HEK293 (cell line): ENCODE results near the gene PRMT5.
A peak's percentile ranks its signal among the peaks of the same experiment; 100 is the strongest.

Experiments used
- CTCF ChIA-PET: fragments of 350-600 bp; formaldehyde crosslinking; extraction: SDS; loops from one replicate; lab custom pipeline; 2021; ENCODE audit warnings: antibody characterized with exemption; lab: Yijun Ruan, JAX
- POLR2A ChIA-PET: fragments of 300-600 bp; formaldehyde crosslinking; extraction: SDS; loops from one replicate; lab custom pipeline; 2020; ENCODE audit warnings: antibody characterized with exemption, inconsistent platforms; lab: Yijun Ruan, JAX
- H3K27ac ChIP-seq: fragments of 200-500 bp; sonication (Bioruptor generic); 2 replicates; pipeline ENCODE4 v1.5.1; 2014; ENCODE audit warnings: low read depth, low read length, control low read depth, inconsistent platforms; ENCODE audit errors: extremely low read depth
- H3K36me3 ChIP-seq, 2 experiments: fragments of 200-500 bp in 1 of 2; sonication (Bioruptor generic) in 1 of 2; 1 replicate in 1 of 2; 2 replicates in 1 of 2; pipeline ENCODE4 v1.5.1; 2014 to 2017; ENCODE audit warnings: inconsistent platforms in 2 of 2, low read length in 2 of 2; ENCODE audit not compliant: control insufficient read depth in 2 of 2, insufficient read depth in 1 of 2
- H3K4me1 ChIP-seq: fragments of 200-500 bp; sonication (Bioruptor generic); 2 replicates; pipeline ENCODE4 v1.5.1; 2014; ENCODE audit warnings: mild to moderate bottlenecking, low read length, inconsistent platforms; ENCODE audit not compliant: control insufficient read depth, insufficient read depth
- H3K4me3 ChIP-seq: 2 replicates; pipeline ENCODE4 v1.5.1; 2011; ENCODE audit warnings: low read depth, mild to moderate bottlenecking, control low read depth, low read length, moderate library complexity
- H3K9me3 ChIP-seq: fragments of 200-500 bp; sonication (Bioruptor generic); 2 replicates; pipeline ENCODE4 v1.5.1; 2014; ENCODE audit warnings: low read depth, low read length, inconsistent platforms; ENCODE audit not compliant: control insufficient read depth, insufficient read depth
- HOXA7 ChIP-seq: sonication (generic); formaldehyde crosslinking; IDR thresholded peaks from 2 replicates; pipeline ENCODE4 v1.8.1; 2022; ENCODE audit warnings: missing genetic modification reagents, borderline replicate concordance
- HOXD13 ChIP-seq: sonication (generic); formaldehyde crosslinking; IDR thresholded peaks from 2 replicates; pipeline ENCODE4 v1.8.0; 2022; ENCODE audit warnings: missing genetic modification reagents, borderline replicate concordance
- KLF16 ChIP-seq: fragments of 450-650 bp; formaldehyde crosslinking; IDR thresholded peaks from 2 replicates; pipeline ENCODE4 v1.5.1; 2017; ENCODE audit warnings: missing biosample characterization, missing genetic modification characterization
- KLF8 ChIP-seq: fragments of 450-650 bp; formaldehyde crosslinking; IDR thresholded peaks from 2 replicates; pipeline ENCODE4 v1.5.1; 2016; ENCODE audit warnings: missing biosample characterization, missing genetic modification characterization
- YY2 ChIP-seq: fragments of 450-650 bp; formaldehyde crosslinking; IDR thresholded peaks from 2 replicates; pipeline ENCODE4 v1.5.1; 2016; ENCODE audit warnings: missing biosample characterization, missing genetic modification characterization
- ZBTB20 ChIP-seq: fragments of 450-650 bp; formaldehyde crosslinking; IDR thresholded peaks from 2 replicates; pipeline ENCODE4 v1.5.1; 2016; ENCODE audit warnings: missing biosample characterization, missing genetic modification characterization
- ZBTB8A ChIP-seq: fragments of 450-650 bp; formaldehyde crosslinking; IDR thresholded peaks from 2 replicates; pipeline ENCODE4 v1.5.1; 2016; ENCODE audit warnings: missing biosample characterization, missing genetic modification characterization
- ZNF121 ChIP-seq: fragments of 450-650 bp; formaldehyde crosslinking; IDR thresholded peaks from 2 replicates; pipeline ENCODE4 v1.5.1; 2016; ENCODE audit warnings: missing biosample characterization, missing genetic modification characterization
- ZNF157 ChIP-seq: fragments of 450-650 bp; formaldehyde crosslinking; IDR thresholded peaks from 2 replicates; pipeline ENCODE4 v1.5.1; 2016; ENCODE audit warnings: missing biosample characterization, missing genetic modification characterization
- ZNF184 ChIP-seq: fragments of 450-650 bp; IDR thresholded peaks from 2 replicates; pipeline ENCODE4 v1.5.1; 2018; ENCODE audit warnings: missing biosample characterization, mild to moderate bottlenecking, missing genetic modification characterization
- ZNF24 ChIP-seq: fragments of 450-650 bp; formaldehyde crosslinking; IDR thresholded peaks from 2 replicates; pipeline ENCODE4 v1.5.1; 2016; ENCODE audit warnings: missing biosample characterization, missing genetic modification characterization
- ZNF335 ChIP-seq: fragments of 450-650 bp; formaldehyde crosslinking; conservative IDR thresholded peaks from 2 replicates; pipeline ENCODE4 v1.5.1; 2016; ENCODE audit warnings: missing biosample characterization, missing genetic modification characterization
- ZNF416 ChIP-seq: fragments of 450-650 bp; formaldehyde crosslinking; IDR thresholded peaks from 2 replicates; pipeline ENCODE4 v1.5.1; 2016; ENCODE audit warnings: missing biosample characterization, missing genetic modification characterization
- ZNF530 ChIP-seq: fragments of 450-650 bp; formaldehyde crosslinking; IDR thresholded peaks from 2 replicates; pipeline ENCODE4 v1.5.1; 2016; ENCODE audit warnings: low read depth, missing biosample characterization, missing genetic modification characterization
- ZNF544 ChIP-seq: fragments of 450-650 bp; formaldehyde crosslinking; IDR thresholded peaks from 2 replicates; pipeline ENCODE4 v1.5.0; 2017; ENCODE audit warnings: missing biosample characterization, missing genetic modification characterization
- ZNF610 ChIP-seq: fragments of 450-650 bp; formaldehyde crosslinking; IDR thresholded peaks from 2 replicates; pipeline ENCODE4 v1.5.1; 2016; ENCODE audit warnings: missing biosample characterization, missing genetic modification characterization, borderline replicate concordance
- ZNF623 ChIP-seq: fragments of 450-650 bp; formaldehyde crosslinking; IDR thresholded peaks from 2 replicates; pipeline ENCODE4 v1.5.1; 2016; ENCODE audit warnings: missing biosample characterization, missing genetic modification characterization
- ZNF629 ChIP-seq: fragments of 450-650 bp; formaldehyde crosslinking; IDR thresholded peaks from 2 replicates; pipeline ENCODE4 v1.5.1; 2017; ENCODE audit warnings: missing biosample characterization, missing genetic modification characterization
- ZSCAN16 ChIP-seq: fragments of 450-650 bp; formaldehyde crosslinking; IDR thresholded peaks from 2 replicates; pipeline ENCODE4 v1.5.1; 2016; ENCODE audit warnings: missing biosample characterization, missing genetic modification characterization
- ZXDB ChIP-seq: fragments of 450-650 bp; formaldehyde crosslinking; IDR thresholded peaks from 2 replicates; pipeline ENCODE4 v1.5.1; 2016; ENCODE audit warnings: missing biosample characterization, missing genetic modification characterization
- TF ChIP-seq, protein P1 (sequence below): fragments of 450-650 bp; formaldehyde crosslinking; IDR thresholded peaks from 2 replicates; pipeline ENCODE4 v1.5.1; 2016; ENCODE audit warnings: missing biosample characterization, missing genetic modification characterization
- TF ChIP-seq, protein P2 (sequence below): fragments of 450-650 bp; IDR thresholded peaks from 2 replicates; pipeline ENCODE4 v1.5.1; 2018; ENCODE audit warnings: missing biosample characterization, mild to moderate bottlenecking, missing genetic modification characterization
- TF ChIP-seq, protein P3 (sequence below): fragments of 450-650 bp; formaldehyde crosslinking; IDR thresholded peaks from 2 replicates; pipeline ENCODE4 v1.5.1; 2017; ENCODE audit warnings: missing biosample characterization, mild to moderate bottlenecking, missing genetic modification characterization, moderate library complexity
- TF ChIP-seq, protein P4 (sequence below): fragments of 450-650 bp; formaldehyde crosslinking; IDR thresholded peaks from 2 replicates; pipeline ENCODE4 v1.5.1; 2016; ENCODE audit warnings: missing biosample characterization, missing genetic modification characterization
- TF ChIP-seq, protein P5 (sequence below): fragments of 450-650 bp; formaldehyde crosslinking; IDR thresholded peaks from 2 replicates; pipeline ENCODE4 v1.5.1; 2016; ENCODE audit warnings: missing biosample characterization, missing genetic modification characterization, low read depth
- TF ChIP-seq, protein P6 (sequence below): fragments of 450-650 bp; formaldehyde crosslinking; conservative IDR thresholded peaks from 2 replicates; pipeline ENCODE4 v1.5.1; 2016; ENCODE audit warnings: low read depth, missing biosample characterization, missing genetic modification characterization

The PRMT5 gene

DNA sequence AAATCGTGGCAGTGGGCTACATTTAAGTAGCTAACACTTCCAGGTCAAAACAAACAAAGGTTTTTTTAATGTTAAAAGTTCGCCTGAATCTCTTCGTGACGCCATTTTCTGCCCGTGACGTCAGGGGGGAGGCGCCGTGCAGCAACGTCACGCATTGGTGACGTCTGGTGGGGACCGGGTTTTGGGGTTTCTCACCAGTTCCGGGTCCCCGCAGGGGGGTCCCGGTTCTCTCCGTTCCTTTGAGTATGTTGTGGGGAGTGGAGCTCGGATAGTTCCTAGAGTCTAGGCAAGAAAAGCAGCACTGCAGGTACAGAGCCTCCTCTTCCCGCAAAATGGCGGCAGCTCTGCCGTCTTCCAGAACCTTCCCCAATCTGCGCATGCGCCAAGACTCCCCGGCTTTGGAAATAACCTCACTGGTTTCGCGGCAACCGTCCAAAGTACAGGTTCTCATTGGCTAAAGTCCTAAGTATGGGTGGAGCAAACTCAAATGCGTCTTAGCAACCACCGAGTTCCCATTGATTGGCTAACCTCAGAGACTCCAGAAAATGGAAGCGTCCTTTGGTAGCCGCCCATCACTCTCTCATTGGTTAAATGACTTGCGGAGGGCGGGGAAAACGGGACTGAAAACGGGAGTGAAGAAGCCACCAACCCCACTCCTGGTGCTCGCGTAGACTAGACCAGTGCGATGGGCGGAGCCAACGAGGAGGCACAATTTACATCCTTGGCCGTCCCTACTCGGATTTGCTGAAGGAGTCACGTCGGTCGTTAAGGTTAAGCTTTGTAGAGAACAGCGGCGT is 10.2 kb downstream of the PRMT5 start, which contains the start of gene RBM23 (continued):
- TF ChIP-seq ZNF610 (tag by site-specific recombination) (peak; percentile 74; the same call in 1 of the 2 replicates), KLF16 (tag by site-specific recombination) (peak; percentile 63; the same call in 1 of the 2 replicates), ZNF530 (tag by site-specific recombination) (no peak), ZNF335 (peak; percentile 50; the same call in 1 of the 2 replicates), ZBTB8A (tag by site-specific recombination) (peak; percentile 44), ZNF157 (tag by site-specific recombination) (no peak), YY2 (tag by site-specific recombination) (peak; percentile 76), KLF8 (tag by site-specific recombination) (peak; percentile 71; the same call in 1 of the 2 replicates), ZNF544 (tag by site-specific recombination) (no peak), HOXA7 (CRISPR knock-in tag) (no peak), ZNF24 (tag by site-specific recombination) (0 out of 2 replicates have a peak, but pooled peaks have one; percentile 50), ZNF629 (tag by site-specific recombination) (peak; percentile 100), ZNF184 (tag by site-specific recombination) (peak; percentile 83; the same call in 1 of the 2 replicates)
- TF ChIP-seq, protein P1, sequence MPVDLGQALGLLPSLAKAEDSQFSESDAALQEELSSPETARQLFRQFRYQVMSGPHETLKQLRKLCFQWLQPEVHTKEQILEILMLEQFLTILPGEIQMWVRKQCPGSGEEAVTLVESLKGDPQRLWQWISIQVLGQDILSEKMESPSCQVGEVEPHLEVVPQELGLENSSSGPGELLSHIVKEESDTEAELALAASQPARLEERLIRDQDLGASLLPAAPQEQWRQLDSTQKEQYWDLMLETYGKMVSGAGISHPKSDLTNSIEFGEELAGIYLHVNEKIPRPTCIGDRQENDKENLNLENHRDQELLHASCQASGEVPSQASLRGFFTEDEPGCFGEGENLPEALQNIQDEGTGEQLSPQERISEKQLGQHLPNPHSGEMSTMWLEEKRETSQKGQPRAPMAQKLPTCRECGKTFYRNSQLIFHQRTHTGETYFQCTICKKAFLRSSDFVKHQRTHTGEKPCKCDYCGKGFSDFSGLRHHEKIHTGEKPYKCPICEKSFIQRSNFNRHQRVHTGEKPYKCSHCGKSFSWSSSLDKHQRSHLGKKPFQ = no peak
- TF ChIP-seq, protein P2, sequence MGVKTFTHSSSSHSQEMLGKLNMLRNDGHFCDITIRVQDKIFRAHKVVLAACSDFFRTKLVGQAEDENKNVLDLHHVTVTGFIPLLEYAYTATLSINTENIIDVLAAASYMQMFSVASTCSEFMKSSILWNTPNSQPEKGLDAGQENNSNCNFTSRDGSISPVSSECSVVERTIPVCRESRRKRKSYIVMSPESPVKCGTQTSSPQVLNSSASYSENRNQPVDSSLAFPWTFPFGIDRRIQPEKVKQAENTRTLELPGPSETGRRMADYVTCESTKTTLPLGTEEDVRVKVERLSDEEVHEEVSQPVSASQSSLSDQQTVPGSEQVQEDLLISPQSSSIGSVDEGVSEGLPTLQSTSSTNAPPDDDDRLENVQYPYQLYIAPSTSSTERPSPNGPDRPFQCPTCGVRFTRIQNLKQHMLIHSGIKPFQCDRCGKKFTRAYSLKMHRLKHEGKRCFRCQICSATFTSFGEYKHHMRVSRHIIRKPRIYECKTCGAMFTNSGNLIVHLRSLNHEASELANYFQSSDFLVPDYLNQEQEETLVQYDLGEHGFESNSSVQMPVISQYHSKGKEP = no peak
- TF ChIP-seq, protein P3, sequence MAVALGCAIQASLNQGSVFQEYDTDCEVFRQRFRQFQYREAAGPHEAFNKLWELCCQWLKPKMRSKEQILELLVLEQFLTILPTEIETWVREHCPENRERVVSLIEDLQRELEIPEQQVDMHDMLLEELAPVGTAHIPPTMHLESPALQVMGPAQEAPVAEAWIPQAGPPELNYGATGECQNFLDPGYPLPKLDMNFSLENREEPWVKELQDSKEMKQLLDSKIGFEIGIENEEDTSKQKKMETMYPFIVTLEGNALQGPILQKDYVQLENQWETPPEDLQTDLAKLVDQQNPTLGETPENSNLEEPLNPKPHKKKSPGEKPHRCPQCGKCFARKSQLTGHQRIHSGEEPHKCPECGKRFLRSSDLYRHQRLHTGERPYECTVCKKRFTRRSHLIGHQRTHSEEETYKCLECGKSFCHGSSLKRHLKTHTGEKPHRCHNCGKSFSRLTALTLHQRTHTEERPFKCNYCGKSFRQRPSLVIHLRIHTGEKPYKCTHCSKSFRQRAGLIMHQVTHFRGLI = peak; percentile 28; the same call in 1 of the 2 replicates
- TF ChIP-seq, protein P4, sequence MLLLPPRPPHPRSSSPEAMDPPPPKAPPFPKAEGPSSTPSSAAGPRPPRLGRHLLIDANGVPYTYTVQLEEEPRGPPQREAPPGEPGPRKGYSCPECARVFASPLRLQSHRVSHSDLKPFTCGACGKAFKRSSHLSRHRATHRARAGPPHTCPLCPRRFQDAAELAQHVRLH (tag by site-specific recombination) = 0 out of 2 replicates have a peak, but pooled peaks have one; percentile 44
- TF ChIP-seq, protein P5, sequence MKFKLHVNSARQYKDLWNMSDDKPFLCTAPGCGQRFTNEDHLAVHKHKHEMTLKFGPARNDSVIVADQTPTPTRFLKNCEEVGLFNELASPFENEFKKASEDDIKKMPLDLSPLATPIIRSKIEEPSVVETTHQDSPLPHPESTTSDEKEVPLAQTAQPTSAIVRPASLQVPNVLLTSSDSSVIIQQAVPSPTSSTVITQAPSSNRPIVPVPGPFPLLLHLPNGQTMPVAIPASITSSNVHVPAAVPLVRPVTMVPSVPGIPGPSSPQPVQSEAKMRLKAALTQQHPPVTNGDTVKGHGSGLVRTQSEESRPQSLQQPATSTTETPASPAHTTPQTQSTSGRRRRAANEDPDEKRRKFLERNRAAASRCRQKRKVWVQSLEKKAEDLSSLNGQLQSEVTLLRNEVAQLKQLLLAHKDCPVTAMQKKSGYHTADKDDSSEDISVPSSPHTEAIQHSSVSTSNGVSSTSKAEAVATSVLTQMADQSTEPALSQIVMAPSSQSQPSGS = peak; percentile 96

DNA sequence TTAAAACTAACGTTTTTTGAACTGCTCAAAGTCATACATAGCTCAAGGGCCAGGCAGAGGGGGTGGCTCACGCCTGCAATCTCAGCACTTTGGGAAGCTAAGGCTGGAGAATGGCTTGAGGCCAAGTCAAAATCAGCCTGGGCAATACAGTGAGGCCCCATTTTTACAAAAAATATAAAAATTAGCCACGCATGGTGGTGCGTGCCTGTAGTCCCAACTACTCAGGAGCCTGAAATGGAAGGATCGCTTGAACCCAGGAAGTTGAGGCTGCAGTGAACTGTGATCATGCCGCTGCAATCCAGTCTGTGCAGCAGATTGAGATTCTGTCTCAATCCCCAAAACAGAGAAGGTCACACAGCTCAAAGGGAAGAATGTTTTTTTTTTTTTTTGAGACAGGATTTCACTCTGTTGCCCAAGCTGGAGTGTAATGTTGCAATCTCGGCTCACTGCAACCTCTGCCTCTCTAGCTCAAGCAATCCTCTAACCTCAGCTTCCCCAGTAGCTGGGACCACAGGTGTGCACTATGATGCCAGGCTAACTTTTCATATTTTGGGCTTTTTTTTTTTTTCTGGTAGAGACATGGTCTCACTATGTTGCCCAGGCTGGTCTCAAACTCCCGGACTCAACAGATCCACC is 13.2 kb downstream of the PRMT5 start:
- Histone ChIP-seq H3K4me3 (no peak overlapping the region), H3K27ac (no peak overlapping the region), H3K4me1 (peaks cover 5% of the 10 kb centered on the region; the same call in 1 of the 2 replicates), H3K9me3 (no peaks in the 10 kb centered on the region), H3K36me3 (peaks cover 33 to 41% of the 10 kb centered on the region in 2 experiments)
- POLR2A ChIA-PET = interaction anchor here (0.7 to 1.1 kb wide), 3 partner anchors 11 to 66 kb away, joined by 3 to 5 read pairs (median 4); no protein-coding TSS in a partner anchor
- CTCF ChIA-PET = interaction anchor here (0.5 to 6.1 kb wide), 3 partner anchors 15 to 169 kb away, joined by 3 to 41 read pairs (median 3); no protein-coding TSS in a partner anchor
- TF ChIP-seq ZNF121 (tag by site-specific recombination) (no peak), ZSCAN16 (tag by site-specific recombination) (no peak), ZXDB (tag by site-specific recombination) (no peak), ZNF623 (no peak), ZNF416 (tag by site-specific recombination) (no peak), ZBTB20 (tag by site-specific recombination) (no peak), KLF8 (tag by site-specific recombination) (no peak), HOXD13 (no peak)
- TF ChIP-seq, protein P6, sequence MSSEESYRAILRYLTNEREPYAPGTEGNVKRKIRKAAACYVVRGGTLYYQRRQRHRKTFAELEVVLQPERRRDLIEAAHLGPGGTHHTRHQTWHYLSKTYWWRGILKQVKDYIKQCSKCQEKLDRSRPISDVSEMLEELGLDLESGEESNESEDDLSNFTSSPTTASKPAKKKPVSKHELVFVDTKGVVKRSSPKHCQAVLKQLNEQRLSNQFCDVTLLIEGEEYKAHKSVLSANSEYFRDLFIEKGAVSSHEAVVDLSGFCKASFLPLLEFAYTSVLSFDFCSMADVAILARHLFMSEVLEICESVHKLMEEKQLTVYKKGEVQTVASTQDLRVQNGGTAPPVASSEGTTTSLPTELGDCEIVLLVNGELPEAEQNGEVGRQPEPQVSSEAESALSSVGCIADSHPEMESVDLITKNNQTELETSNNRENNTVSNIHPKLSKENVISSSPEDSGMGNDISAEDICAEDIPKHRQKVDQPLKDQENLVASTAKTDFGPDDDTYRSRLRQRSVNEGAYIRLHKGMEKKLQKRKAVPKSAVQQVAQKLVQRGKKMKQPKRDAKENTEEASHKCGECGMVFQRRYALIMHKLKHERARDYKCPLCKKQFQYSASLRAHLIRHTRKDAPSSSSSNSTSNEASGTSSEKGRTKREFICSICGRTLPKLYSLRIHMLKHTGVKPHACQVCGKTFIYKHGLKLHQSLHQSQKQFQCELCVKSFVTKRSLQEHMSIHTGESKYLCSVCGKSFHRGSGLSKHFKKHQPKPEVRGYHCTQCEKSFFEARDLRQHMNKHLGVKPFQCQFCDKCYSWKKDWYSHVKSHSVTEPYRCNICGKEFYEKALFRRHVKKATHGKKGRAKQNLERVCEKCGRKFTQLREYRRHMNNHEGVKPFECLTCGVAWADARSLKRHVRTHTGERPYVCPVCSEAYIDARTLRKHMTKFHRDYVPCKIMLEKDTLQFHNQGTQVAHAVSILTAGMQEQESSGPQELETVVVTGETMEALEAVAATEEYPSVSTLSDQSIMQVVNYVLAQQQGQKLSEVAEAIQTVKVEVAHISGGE = no peak
